Calu3 (cell line): ENCODE data around the gene ZBTB20. TPM values are rescaled to one million over a fixed set of nuclear protein-coding genes. Genes with fewer than 3 reads are reported as not detected.

Experiments
- BruUV-seq: library from RNA; stranded (reverse); fragments of 400-500 nt; replicated peaks from 2 replicates; lab custom pipeline; 2021; lab: Mats Ljungman, UMichigan
- CTCF ChIA-PET: fragments of 300-600 bp; sonication (Branson Sonifier 250); formaldehyde crosslinking; loops from one replicate; lab custom pipeline; 2022; ENCODE audit warnings: antibody characterized with exemption; lab: Charles Lee
- DNase-seq: peaks from one replicate; pipeline ENCODE4 v3.0.0; 2022
- H3K27ac Mint-ChIP-seq: one replicate; pipeline ENCODE4 v1.8.0; 2022; ENCODE audit warnings: mixed read lengths; ENCODE audit not compliant: unreplicated experiment
- H3K27me3 Mint-ChIP-seq: one replicate; pipeline ENCODE4 v1.8.0; 2022; ENCODE audit warnings: mixed read lengths; ENCODE audit not compliant: unreplicated experiment
- H3K36me3 Mint-ChIP-seq: one replicate; pipeline ENCODE4 v1.8.0; 2022; ENCODE audit warnings: mild to moderate bottlenecking, moderate library complexity, mixed read lengths; ENCODE audit not compliant: insufficient read depth, unreplicated experiment
- H3K4me1 Mint-ChIP-seq: one replicate; pipeline ENCODE4 v1.8.0; 2022; ENCODE audit warnings: mild to moderate bottlenecking, low read depth, mixed read lengths; ENCODE audit not compliant: unreplicated experiment
- H3K4me3 Mint-ChIP-seq: one replicate; pipeline ENCODE4 v1.8.0; 2022; ENCODE audit warnings: mild to moderate bottlenecking, low read depth, moderate library complexity, mixed read lengths; ENCODE audit not compliant: unreplicated experiment
- H3K9me3 Mint-ChIP-seq: one replicate; pipeline ENCODE4 v1.8.0; 2022; ENCODE audit warnings: low read depth, mixed read lengths; ENCODE audit not compliant: unreplicated experiment
- intact Hi-C: fragments of 100-400 bp; cut with micrococcal nuclease; formaldehyde crosslinking; loops from one replicate; pipeline ENCODE4 v1.10.0; 2022; ENCODE audit not compliant: unreplicated experiment
- total RNA-seq: library from RNA; stranded (reverse); gene quantifications from 2 replicates; pipeline ENCODE4 v1.2.3, GENCODE V29; 2022
- TF ChIP-seq, protein P1 (sequence below): fragments of 200-600 bp; IDR thresholded peaks from one replicate; pipeline ENCODE4 v1.8.0; 2022; ENCODE audit warnings: antibody characterized with exemption; ENCODE audit not compliant: unreplicated experiment

ZBTB20 gene
- total RNA-seq, 1 experiment from 2014 or later, result 24.1 TPM

DNA sequence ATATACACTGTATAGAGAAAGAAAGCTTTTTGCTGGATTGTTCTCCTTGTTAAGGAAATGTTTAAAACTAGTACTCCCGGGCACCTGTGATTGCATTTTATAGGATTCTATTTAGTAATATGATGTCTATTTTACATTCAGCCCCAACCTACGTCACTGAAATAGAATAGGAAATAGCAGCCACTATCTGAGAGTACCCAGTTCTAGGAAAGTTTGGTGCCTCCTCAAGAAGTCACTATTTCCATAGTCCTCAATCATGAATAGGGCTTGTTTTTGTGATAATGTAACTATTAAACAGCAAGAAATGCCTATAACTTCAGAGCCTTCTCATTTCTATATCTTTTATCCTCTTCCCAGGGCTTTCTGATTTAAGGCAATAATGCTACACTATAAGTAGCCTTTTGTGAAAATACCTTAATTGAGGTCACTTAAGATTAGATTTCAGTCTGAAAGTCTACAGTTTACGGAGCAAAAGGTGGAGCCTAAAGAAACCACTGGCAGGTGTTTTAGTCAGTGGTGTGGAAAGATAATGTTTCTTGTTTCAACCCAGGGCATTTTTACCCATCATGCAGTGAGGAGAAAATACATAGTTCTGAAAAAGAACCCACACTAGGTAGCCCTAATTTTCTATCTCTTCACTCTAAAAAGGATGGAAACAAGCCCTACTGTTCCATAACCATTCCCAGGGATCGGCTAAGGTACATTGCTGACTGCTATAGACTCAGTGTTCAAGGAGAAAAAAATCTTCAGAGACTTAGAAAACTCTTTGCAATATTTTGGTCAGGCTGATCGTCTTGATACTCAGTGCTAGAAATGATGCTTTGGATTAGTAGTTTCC lies 814.5 kb downstream of the ZBTB20 start:
- H3K27ac Mint-ChIP-seq, result no peak overlapping the region

DNA sequence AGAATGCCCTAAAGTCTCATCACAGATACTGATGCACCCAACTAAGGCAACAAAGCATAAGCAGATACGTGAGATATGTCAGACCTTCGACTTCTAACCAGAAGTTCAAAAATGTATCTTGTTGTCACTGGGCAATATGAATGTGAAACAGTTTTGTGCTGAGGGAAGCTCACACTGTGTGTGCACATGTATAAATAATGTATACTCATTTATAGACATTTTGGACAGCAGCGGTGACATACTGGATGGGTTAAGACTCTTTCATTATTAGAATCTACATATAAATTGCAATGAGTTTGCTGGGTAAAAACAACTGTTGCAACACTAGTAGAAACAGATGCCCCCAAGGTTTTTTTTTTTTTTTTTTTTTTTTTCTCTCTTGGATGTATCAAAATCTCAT lies 815.4 kb downstream of the ZBTB20 start:
- Mint-ChIP-seq H3K27ac (no peak overlapping the region), H3K4me1 (no peaks in the 10 kb centered on the region), H3K4me3 (no peak overlapping the region), H3K9me3 (no peaks in the 10 kb centered on the region), H3K36me3 (no peaks in the 10 kb centered on the region), H3K27me3 (no peaks in the 10 kb centered on the region)
- TF ChIP-seq, protein P1, sequence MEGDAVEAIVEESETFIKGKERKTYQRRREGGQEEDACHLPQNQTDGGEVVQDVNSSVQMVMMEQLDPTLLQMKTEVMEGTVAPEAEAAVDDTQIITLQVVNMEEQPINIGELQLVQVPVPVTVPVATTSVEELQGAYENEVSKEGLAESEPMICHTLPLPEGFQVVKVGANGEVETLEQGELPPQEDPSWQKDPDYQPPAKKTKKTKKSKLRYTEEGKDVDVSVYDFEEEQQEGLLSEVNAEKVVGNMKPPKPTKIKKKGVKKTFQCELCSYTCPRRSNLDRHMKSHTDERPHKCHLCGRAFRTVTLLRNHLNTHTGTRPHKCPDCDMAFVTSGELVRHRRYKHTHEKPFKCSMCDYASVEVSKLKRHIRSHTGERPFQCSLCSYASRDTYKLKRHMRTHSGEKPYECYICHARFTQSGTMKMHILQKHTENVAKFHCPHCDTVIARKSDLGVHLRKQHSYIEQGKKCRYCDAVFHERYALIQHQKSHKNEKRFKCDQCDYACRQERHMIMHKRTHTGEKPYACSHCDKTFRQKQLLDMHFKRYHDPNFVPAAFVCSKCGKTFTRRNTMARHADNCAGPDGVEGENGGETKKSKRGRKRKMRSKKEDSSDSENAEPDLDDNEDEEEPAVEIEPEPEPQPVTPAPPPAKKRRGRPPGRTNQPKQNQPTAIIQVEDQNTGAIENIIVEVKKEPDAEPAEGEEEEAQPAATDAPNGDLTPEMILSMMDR, result no peak
- BruUV-seq, result no TSS peak
- intact Hi-C loops, result loop anchor here (10.0 kb wide), 1 partner anchor 177 kb away; no protein-coding TSS in a partner anchor
- CTCF ChIA-PET, result no interaction called here
- no peak for DNase-seq

More for the DNA sequence above, 814.5 kb downstream of the ZBTB20 start:
- Mint-ChIP-seq H3K36me3 (no peaks in the 10 kb centered on the region), H3K27me3 (no peaks in the 10 kb centered on the region), H3K9me3 (no peaks in the 10 kb centered on the region), H3K4me3 (no peak overlapping the region), H3K4me1 (no peaks in the 10 kb centered on the region)
- CTCF ChIA-PET, result no interaction called here
- TF ChIP-seq, protein P1, result no peak
- no TSS peak for BruUV-seq
- no peak for DNase-seq
- intact Hi-C loops, result loop anchor here (10.0 kb wide), 1 partner anchor 178 kb away; no protein-coding TSS in a partner anchor

DNA sequence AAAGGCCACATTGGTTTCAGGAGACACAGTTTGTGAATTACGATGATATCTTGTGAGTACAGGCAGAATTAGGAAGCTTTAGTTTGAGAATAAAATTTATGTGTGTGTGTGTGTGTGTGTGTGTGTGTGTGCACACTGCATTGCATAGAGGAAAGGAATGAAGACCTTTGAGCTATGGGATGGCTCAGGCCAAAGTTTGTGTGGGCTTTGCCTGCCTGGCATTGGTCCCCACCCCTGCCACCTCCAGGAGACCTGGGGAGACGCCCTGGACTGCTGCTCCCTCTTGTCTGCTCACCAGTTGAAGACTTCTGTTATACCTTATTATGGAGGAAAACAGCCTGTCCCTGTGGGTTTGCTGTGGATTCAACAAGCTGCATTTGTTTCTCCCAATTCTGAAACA lies 816.1 kb downstream of the ZBTB20 start:
- H3K4me1 Mint-ChIP-seq, result no peaks in the 10 kb centered on the region
- H3K4me3 Mint-ChIP-seq, result no peak overlapping the region
- intact Hi-C loops, result loop anchor here (10.0 kb wide), 1 partner anchor 176 kb away; no protein-coding TSS in a partner anchor
- H3K27me3 Mint-ChIP-seq, result no peaks in the 10 kb centered on the region
- no peak for DNase-seq
- no peak overlapping the region for H3K27ac Mint-ChIP-seq
- TF ChIP-seq, protein P1, result no peak
- no TSS peak for BruUV-seq
- no peaks in the 10 kb centered on the region for H3K36me3 Mint-ChIP-seq
- H3K9me3 Mint-ChIP-seq, result no peaks in the 10 kb centered on the region
- CTCF ChIA-PET, result no interaction called here

DNA sequence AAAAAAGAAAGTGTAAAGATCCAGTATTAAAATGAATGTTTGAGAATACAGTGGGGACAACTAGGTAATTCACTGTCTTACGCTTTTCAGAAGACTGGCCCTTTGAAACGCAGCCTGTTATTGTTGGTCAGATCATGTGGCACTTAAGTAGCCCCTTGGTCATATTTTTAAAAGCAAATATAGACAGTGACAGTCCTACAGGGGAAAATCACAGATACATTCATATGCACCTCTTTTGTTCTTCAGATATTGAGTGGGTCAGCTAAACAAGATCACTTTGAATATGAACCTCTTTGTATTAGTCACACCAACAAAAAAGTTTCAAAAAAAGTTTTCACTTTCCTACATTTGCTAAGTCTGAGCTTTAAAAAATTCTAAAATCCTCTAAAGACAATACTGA lies 817.3 kb downstream of the ZBTB20 start:
- no peak for DNase-seq
- TF ChIP-seq, protein P1, result no peak
- H3K27ac Mint-ChIP-seq, result no peak overlapping the region
- no peaks in the 10 kb centered on the region for H3K9me3 Mint-ChIP-seq
- intact Hi-C loops, result loop anchor here (10.0 kb wide), 1 partner anchor 175 kb away; no protein-coding TSS in a partner anchor
- no TSS peak for BruUV-seq
- no peaks in the 10 kb centered on the region for H3K36me3 Mint-ChIP-seq
- H3K27me3 Mint-ChIP-seq, result no peaks in the 10 kb centered on the region
- peaks cover 5% of the 10 kb centered on the region for H3K4me1 Mint-ChIP-seq
- H3K4me3 Mint-ChIP-seq, result no peak overlapping the region
- CTCF ChIA-PET, result interaction anchor here (0.6 kb wide), 1 partner anchor 863 kb away, joined by 3 read pairs; no protein-coding TSS in a partner anchor
